ENCODE data around the gene SPAG9. TPM values are rescaled to one million over a fixed set of nuclear protein-coding genes. Genes with fewer than 3 reads are reported as not detected.

Gene SPAG9
- total RNA-seq, 2 donors from 2014 or later = 77.0 to 85.8 TPM

- H3K27me3 Mint-ChIP-seq = no peaks in the 10 kb centered on the region
- no peak overlapping the region for H3K4me3 Mint-ChIP-seq
- no peaks in the 10 kb centered on the region for H3K9me3 ChIP-seq (ENCODE audit: control insufficient read depth, low read length, poor library complexity, severe bottlenecking)
- no peak overlapping the region for H3K27ac Mint-ChIP-seq
- H3K36me3 Mint-ChIP-seq (ENCODE audit: low read depth) = peaks cover 2% of the 10 kb centered on the region
- ATAC-seq (no peak), DNase-seq (no peak)
- H3K4me1 Mint-ChIP-seq = peaks cover 31% of the 10 kb centered on the region
Observed at GRCh38 chr17:51060396-51060795, 60.3 kb downstream of the SPAG9 start.

- no peaks in the 10 kb centered on the region for H3K27me3 Mint-ChIP-seq
- H3K27ac Mint-ChIP-seq = no peak overlapping the region
- no peaks in the 10 kb centered on the region for H3K9me3 ChIP-seq (ENCODE audit: control insufficient read depth, low read length, poor library complexity, severe bottlenecking)
- H3K4me3 Mint-ChIP-seq = no peak overlapping the region
- DNase-seq (no peak), ATAC-seq (no peak)
- H3K4me1 Mint-ChIP-seq = peaks cover 31% of the 10 kb centered on the region
- H3K36me3 Mint-ChIP-seq (ENCODE audit: low read depth) = peaks cover 2% of the 10 kb centered on the region
Observed at GRCh38 chr17:51059781-51060180, 60.9 kb downstream of the SPAG9 start.

GRCh38 chr17:51057534-51057933, 63.1 kb downstream of the SPAG9 start:
- Mint-ChIP-seq H3K36me3 (ENCODE audit: low read depth) (no peaks in the 10 kb centered on the region), H3K4me3 (no peak overlapping the region), H3K27ac (no peak overlapping the region), H3K27me3 (no peaks in the 10 kb centered on the region), H3K4me1 (peaks cover 22% of the 10 kb centered on the region)
- DNase-seq (no peak), ATAC-seq (no peak)
- H3K9me3 ChIP-seq (ENCODE audit: control insufficient read depth, low read length, poor library complexity, severe bottlenecking) = no peaks in the 10 kb centered on the region

- Mint-ChIP-seq H3K4me3 (no peak overlapping the region), H3K27ac (peak overlapping the region; percentile 41), H3K27me3 (no peaks in the 10 kb centered on the region), H3K36me3 (ENCODE audit: low read depth) (peaks cover 2% of the 10 kb centered on the region), H3K4me1 (peaks cover 18% of the 10 kb centered on the region)
- ATAC-seq (peak; percentile 64), DNase-seq (no peak)
- H3K9me3 ChIP-seq (ENCODE audit: control insufficient read depth, low read length, poor library complexity, severe bottlenecking) = no peaks in the 10 kb centered on the region
Observed at GRCh38 chr17:51056813-51057510, 63.7 kb downstream of the SPAG9 start.

- ATAC-seq (no peak), DNase-seq (no peak)
- peaks cover 17% of the 10 kb centered on the region for H3K4me1 Mint-ChIP-seq
- H3K27me3 Mint-ChIP-seq = no peaks in the 10 kb centered on the region
- no peak overlapping the region for H3K4me3 Mint-ChIP-seq
- H3K36me3 Mint-ChIP-seq (ENCODE audit: low read depth) = peaks cover 4% of the 10 kb centered on the region
- H3K27ac Mint-ChIP-seq = no peak overlapping the region
- no peaks in the 10 kb centered on the region for H3K9me3 ChIP-seq (ENCODE audit: control insufficient read depth, low read length, poor library complexity, severe bottlenecking)
Observed at GRCh38 chr17:51054748-51055147, 65.9 kb downstream of the SPAG9 start.

- H3K4me3 Mint-ChIP-seq = no peak overlapping the region
- H3K27me3 Mint-ChIP-seq = no peaks in the 10 kb centered on the region
- H3K36me3 Mint-ChIP-seq (ENCODE audit: low read depth) = peaks cover 4% of the 10 kb centered on the region
- peaks cover 8% of the 10 kb centered on the region for H3K4me1 Mint-ChIP-seq
- DNase-seq (no peak), ATAC-seq (no peak)
- no peaks in the 10 kb centered on the region for H3K9me3 ChIP-seq (ENCODE audit: control insufficient read depth, low read length, poor library complexity, severe bottlenecking)
- no peak overlapping the region for H3K27ac Mint-ChIP-seq
Observed at GRCh38 chr17:51052235-51052634, 68.4 kb downstream of the SPAG9 start.

GRCh38 chr17:51050291-51051033, 70.2 kb downstream of the SPAG9 start:
- DNase-seq (no peak), ATAC-seq (peak; percentile 41)
- Mint-ChIP-seq H3K27me3 (no peaks in the 10 kb centered on the region), H3K27ac (no peak overlapping the region), H3K36me3 (ENCODE audit: low read depth) (peaks cover 4% of the 10 kb centered on the region), H3K4me1 (peaks cover 2% of the 10 kb centered on the region), H3K4me3 (peak overlapping the region; percentile 34)
- no peaks in the 10 kb centered on the region for H3K9me3 ChIP-seq (ENCODE audit: control insufficient read depth, low read length, poor library complexity, severe bottlenecking)

GRCh38 chr17:51046514-51047384, 73.9 kb downstream of the SPAG9 start:
- no peak overlapping the region for H3K27ac Mint-ChIP-seq
- no peak overlapping the region for H3K4me3 Mint-ChIP-seq
- ATAC-seq (no peak), DNase-seq (no peak)
- H3K9me3 ChIP-seq (ENCODE audit: control insufficient read depth, low read length, poor library complexity, severe bottlenecking) = no peaks in the 10 kb centered on the region
- H3K4me1 Mint-ChIP-seq = peaks cover 2% of the 10 kb centered on the region
- H3K36me3 Mint-ChIP-seq (ENCODE audit: low read depth) = peaks cover 2% of the 10 kb centered on the region
- H3K27me3 Mint-ChIP-seq = no peaks in the 10 kb centered on the region

GRCh38 chr17:51046046-51046445, 74.6 kb downstream of the SPAG9 start:
- H3K9me3 ChIP-seq (ENCODE audit: control insufficient read depth, low read length, poor library complexity, severe bottlenecking) = no peaks in the 10 kb centered on the region
- Mint-ChIP-seq H3K27ac (no peak overlapping the region), H3K4me1 (peaks cover 2% of the 10 kb centered on the region)

GRCh38 chr17:51045621-51046020, 75.0 kb downstream of the SPAG9 start:
- no peak for DNase-seq
- Mint-ChIP-seq H3K4me3 (no peak overlapping the region), H3K27me3 (no peaks in the 10 kb centered on the region), H3K36me3 (ENCODE audit: low read depth) (peaks cover under 1% of the 10 kb centered on the region), H3K4me1 (peaks cover under 1% of the 10 kb centered on the region), H3K27ac (no peak overlapping the region)
- ATAC-seq = no peak
- H3K9me3 ChIP-seq (ENCODE audit: control insufficient read depth, low read length, poor library complexity, severe bottlenecking) = no peaks in the 10 kb centered on the region

More at GRCh38 chr17:51046046-51046445, 74.6 kb downstream of the SPAG9 start:
- ATAC-seq (no peak), DNase-seq (no peak)
- H3K27me3 Mint-ChIP-seq = no peaks in the 10 kb centered on the region
- peaks cover 2% of the 10 kb centered on the region for H3K36me3 Mint-ChIP-seq (ENCODE audit: low read depth)
- H3K4me3 Mint-ChIP-seq = no peak overlapping the region

- Mint-ChIP-seq H3K4me3 (no peak overlapping the region), H3K27ac (no peak overlapping the region), H3K27me3 (no peaks in the 10 kb centered on the region), H3K36me3 (ENCODE audit: low read depth) (no peaks in the 10 kb centered on the region), H3K4me1 (no peaks in the 10 kb centered on the region)
- no peaks in the 10 kb centered on the region for H3K9me3 ChIP-seq (ENCODE audit: control insufficient read depth, low read length, poor library complexity, severe bottlenecking)
- ATAC-seq (no peak), DNase-seq (no peak)
Observed at GRCh38 chr17:51044976-51045375, 75.7 kb downstream of the SPAG9 start.

GRCh38 chr17:51036084-51036483, 84.6 kb downstream of the SPAG9 start:
- Mint-ChIP-seq H3K27ac (peak overlapping the region; percentile 90), H3K4me1 (peaks cover 15% of the 10 kb centered on the region), H3K4me3 (peak overlapping the region; percentile 51), H3K27me3 (no peaks in the 10 kb centered on the region), H3K36me3 (ENCODE audit: low read depth) (peaks cover 10% of the 10 kb centered on the region)
- no peak for DNase-seq
- no peak for ATAC-seq
- no peaks in the 10 kb centered on the region for H3K9me3 ChIP-seq (ENCODE audit: control insufficient read depth, low read length, poor library complexity, severe bottlenecking)

- Mint-ChIP-seq H3K27me3 (no peaks in the 10 kb centered on the region), H3K27ac (no peak overlapping the region), H3K4me3 (no peak overlapping the region), H3K4me1 (peaks cover 19% of the 10 kb centered on the region), H3K36me3 (ENCODE audit: low read depth) (peaks cover 10% of the 10 kb centered on the region)
- H3K9me3 ChIP-seq (ENCODE audit: control insufficient read depth, low read length, poor library complexity, severe bottlenecking) = no peaks in the 10 kb centered on the region
- DNase-seq (no peak), ATAC-seq (no peak)
Observed at GRCh38 chr17:51035431-51035830, 85.2 kb downstream of the SPAG9 start.
